HK-2 (cell line): ENCODE data around the gene RARG.
"Not testable (repeated sequence)": the region's sequence is repeated elsewhere in the genome, so short reads cannot be mapped to it uniquely, and the experiment has no call there.

Experiments used
- DNase-seq: peaks from one replicate; pipeline ENCODE4 v3.0.0-alpha.2; 2018; ENCODE audit not compliant: unreplicated experiment

The RARG gene

DNA sequence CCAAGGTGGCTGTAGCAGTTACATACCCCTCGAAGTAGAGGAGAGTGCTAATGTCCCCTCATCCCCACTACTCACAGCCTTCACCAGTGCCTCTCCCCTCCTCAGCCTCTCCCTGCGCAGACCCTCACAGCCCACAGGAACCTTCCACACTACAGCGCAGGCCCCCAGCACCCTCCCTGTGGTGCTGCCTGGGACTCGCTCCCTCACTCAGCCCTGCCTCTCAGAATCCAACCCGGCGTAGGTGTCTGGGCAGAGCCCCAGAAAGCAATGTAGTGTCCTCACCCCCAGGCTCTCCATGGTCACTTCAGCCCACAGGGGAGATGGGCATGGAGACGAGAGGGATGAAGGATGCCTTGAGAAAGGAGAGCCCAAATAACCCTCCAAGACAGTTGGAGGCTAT is 62.4 kb downstream of the RARG start:
- no peak for DNase-seq

- DNase-seq: no peak
These were observed 65.2 kb downstream of the RARG start for GRCh38 chr12:53166837-53167236.

DNA sequence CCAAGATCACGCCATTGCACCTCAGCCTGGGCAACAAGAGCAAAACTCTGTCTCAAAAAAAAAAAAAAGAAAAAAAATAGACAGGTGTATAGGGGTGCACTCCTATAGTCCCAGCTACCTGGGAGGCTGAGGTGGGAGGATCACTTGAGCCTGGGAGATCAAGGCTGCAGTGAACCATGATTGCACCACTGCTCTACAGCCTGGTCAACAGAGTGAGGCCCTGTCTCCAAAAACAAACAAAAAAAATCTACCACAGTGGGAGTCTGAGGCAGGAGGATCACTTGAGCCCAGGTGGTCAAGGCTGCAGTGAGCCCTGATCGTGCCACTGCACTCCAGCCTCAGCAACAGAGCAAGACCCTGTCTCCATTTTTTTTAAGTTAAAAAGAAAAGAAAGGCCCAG is 69.0 kb downstream of the RARG start:
- DNase-seq: not testable (repeated sequence)

- DNase-seq: no peak
These were observed 70.7 kb downstream of the RARG start for GRCh38 chr12:53161119-53161911.

- DNase-seq: no peak
These were observed 71.3 kb downstream of the RARG start for GRCh38 chr12:53160673-53161072.
